NCI-H2196 treated with DMSO at 0.1 percent for 48 hours (cell line): ENCODE measurements around the gene LASP1NB.
"Not testable (repeated sequence)": the region's sequence is repeated elsewhere in the genome, so short reads cannot be mapped to it uniquely, and the experiment has no call there.

ENCODE experiments used
- DNase-seq: peaks from one replicate; lab custom pipeline; 2025; ENCODE audit not compliant: unreplicated experiment; lab: John Stamatoyannopoulos, UW

The LASP1NB gene

DNA sequence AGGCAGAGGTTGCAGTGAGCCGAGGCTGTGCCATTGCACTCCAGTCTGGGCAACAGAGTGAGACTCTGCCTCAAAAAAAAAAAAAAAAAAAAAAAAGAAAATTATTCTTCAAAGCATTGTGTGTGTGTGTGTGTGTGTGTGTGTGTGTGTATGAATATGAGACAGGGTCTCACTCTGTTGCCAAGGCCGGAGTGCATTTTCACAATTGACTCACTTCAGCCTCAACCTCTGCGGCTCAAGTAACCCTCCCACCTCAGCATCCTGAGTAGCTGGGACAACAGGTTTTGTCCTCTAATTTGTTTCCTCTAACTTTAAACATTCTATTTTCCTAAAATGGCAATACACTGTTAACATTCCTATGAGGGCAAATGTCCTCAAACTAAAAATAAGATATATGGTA is 34.1 kb downstream of the LASP1NB start:
- DNase-seq, result no peak

DNA sequence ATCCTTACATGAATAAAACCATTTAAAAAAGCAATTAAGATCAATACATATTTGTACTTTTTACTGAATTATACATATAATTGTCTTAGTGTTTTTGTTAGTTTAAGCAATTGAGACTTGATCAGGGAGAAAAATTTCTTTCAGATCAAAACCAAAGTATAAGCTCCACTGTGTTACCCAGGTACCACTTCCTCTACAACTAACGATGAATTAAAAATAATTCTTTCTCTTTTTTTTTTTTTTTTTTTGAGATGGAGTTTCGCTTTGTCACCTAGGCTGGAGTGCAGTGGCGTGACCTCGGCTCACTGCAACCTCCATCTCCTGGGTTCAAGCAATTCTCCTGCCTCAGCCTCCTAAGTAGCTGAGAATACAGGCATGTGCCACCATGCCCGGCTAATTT is 35.0 kb downstream of the LASP1NB start:
- no peak for DNase-seq

DNA sequence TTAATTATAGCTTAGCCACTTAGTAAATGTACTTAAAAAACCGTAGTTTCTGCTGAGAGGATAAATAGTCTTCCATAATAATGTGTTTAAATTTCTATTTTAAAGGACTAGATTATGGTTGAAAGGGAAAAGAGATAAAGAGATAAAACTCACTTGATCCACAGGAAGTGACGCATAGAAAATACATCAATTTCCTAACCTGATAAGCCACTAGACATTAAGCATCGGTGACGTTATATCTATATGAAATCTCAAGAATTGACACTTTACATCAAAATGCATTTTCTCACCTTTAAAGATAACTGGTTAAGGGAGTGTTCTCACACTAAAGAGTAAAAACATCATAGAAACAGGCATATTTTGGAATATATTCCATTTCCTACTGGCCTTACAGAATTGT is 36.0 kb downstream of the LASP1NB start:
- no peak for DNase-seq

GRCh38 chr17:38967290-38967738 is 41.9 kb downstream of the LASP1NB start, which contains the start of gene FBXO47:
Gene FBXO47, minus strand, starts transcription at chr17:38967403. Its CDS starts 4,378 bp downstream, at chr17:38963025.
- no peak for DNase-seq

DNA sequence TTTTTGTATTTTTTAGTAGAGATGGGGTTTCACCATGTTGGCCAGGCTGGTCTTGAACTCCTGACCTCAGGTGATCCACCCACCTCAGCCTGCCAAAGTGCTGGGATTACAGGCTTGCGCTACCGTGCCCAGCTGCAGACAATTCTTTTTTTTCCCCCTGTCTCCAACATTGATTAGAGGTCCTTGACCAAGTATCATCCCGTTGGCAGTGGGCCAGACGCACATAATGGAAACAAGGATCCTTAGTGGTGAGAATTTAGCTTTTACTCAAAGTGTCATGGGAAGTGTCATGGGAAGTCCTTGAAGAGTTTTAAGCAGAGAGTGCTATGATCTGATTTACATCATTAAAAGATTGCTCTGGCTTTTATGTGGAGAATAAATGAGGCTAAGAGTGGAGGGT is 43.9 kb downstream of the LASP1NB start:
- DNase-seq, result no peak

DNA sequence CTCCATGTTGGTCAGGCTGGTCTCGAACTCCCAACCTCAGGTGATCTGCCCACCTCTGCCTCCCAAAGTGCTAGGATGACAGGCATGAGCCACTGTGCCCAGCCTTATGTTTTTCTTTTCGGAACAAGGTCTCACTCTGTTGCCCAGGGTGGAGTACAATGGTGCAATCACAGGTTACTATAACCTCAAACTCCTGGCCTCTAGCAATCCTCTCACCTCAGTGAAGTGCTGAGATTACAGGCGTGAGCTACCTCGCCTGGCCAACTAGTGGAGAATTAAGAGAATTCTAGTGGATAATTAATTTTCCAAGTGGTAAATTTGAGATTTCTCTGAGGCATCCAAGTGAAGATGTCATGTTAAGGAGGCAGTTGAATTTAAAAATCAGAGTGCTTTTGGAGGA is 44.7 kb downstream of the LASP1NB start:
- no peak for DNase-seq

DNA sequence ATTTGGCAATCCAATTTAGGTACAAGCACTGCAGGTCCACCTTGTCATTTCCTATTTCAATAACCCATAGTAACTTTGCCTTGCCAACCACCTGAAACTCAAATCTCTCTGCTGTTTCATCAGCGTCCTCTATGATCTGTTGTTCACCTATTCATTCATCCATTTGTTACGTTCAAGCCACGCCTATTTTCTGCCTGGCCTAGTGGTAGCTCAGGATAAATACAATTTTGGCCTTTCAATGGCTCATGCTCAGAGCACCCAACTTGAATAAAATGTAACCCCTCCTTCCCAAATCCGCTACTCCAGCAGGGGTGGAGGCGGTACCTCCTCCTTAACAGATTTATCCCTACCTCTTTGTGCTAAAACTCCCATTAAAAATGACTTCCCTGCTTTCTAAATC is 45.4 kb downstream of the LASP1NB start:
- DNase-seq, result no peak

GRCh38 chr17:38976187-38976551 is 50.8 kb downstream of the LASP1NB start:
- DNase-seq, result not testable (repeated sequence)

DNA sequence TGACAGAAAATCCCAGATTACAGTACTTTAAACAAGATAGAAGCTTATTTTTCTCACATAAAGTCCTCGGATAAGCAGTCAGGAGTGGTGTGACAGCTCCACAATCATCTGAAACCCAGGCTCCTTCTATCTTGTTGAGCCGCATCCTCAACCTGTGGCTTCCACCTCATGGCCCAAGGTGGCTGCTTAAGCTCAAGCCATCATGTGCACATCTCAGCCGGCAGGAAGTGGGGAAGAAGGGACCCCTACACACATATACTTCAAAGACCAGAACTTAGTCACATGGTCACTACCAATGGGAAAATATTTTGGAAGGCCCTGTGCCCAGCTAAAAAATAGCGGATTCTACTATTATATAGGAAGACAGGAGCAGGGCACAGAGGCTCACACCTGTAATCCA is 52.8 kb downstream of the LASP1NB start:
- DNase-seq, result no peak
